Astrocyte of the cerebellum (primary cell): ENCODE measurements around the gene SLC1A5.

Source experiments
- DNase-seq: peaks from one replicate; pipeline ENCODE4 v3.0.0-alpha.2; 2011; ENCODE audit warnings: low read depth
- H3K4me3 ChIP-seq: 2 replicates; pipeline ENCODE4 v1.5.1; 2011; ENCODE audit warnings: mild to moderate bottlenecking, low read depth, low read length, moderate library complexity
- CTCF ChIP-seq: IDR thresholded peaks from 2 replicates; pipeline ENCODE4 v1.5.1; 2012; ENCODE audit warnings: low read length, low read depth, moderate library complexity, mild to moderate bottlenecking; ENCODE audit errors: missing control alignments
- in situ Hi-C: cut with HindIII; loops from 2 replicates; pipeline ENCODE4 v1.10.0; 2017; ENCODE audit warnings: low sequenced_read_pairs

The SLC1A5 gene

GRCh38 chr19:46755077-46755852, 33.1 kb downstream of the SLC1A5 start:
- TF ChIP-seq CTCF, result no peak
- no peak overlapping the region for H3K4me3 ChIP-seq
- in situ Hi-C loops, result loop anchor here (5.0 kb wide), 1 partner anchor 52 kb away; no protein-coding TSS in a partner anchor
- DNase-seq, result no peak

- no peak overlapping the region for H3K4me3 ChIP-seq
- in situ Hi-C loops, result no loop called here
- no peak for DNase-seq
- peak; percentile 47 for TF ChIP-seq CTCF
These were observed 34.8 kb downstream of the SLC1A5 start for GRCh38 chr19:46753420-46754155.

GRCh38 chr19:46748325-46749109, 39.9 kb downstream of the SLC1A5 start:
- DNase-seq, result no peak
- no peak overlapping the region for H3K4me3 ChIP-seq
- in situ Hi-C loops, result loop anchor here (5.0 to 10.0 kb wide), 2 partner anchors 76 to 99 kb away; no protein-coding TSS in a partner anchor
- TF ChIP-seq CTCF, result peak; percentile 85

- no peak for DNase-seq
- H3K4me3 ChIP-seq, result peak within 1 kb of the TSS; percentile 76
- TF ChIP-seq CTCF, result no peak
- in situ Hi-C loops, result loop anchor here (5.0 to 10.0 kb wide), 2 partner anchors 78 to 101 kb away; no protein-coding TSS in a partner anchor
These were observed 41.9 kb downstream of the SLC1A5 start, which contains the start of gene STRN4 for GRCh38 chr19:46746281-46747057. STRN4 (minus strand) TSS chr19:46746450; CDS start chr19:46746430, 20 bp downstream.

- in situ Hi-C loops, result loop anchor here (5.0 to 10.0 kb wide), 2 partner anchors 79 to 102 kb away; no protein-coding TSS in a partner anchor
- DNase-seq, result no peak
- no peak for TF ChIP-seq CTCF
- peak within 1 kb of the TSS; percentile 76 for H3K4me3 ChIP-seq
These were observed 42.7 kb downstream of the SLC1A5 start, which contains the start of gene FKRP for GRCh38 chr19:46745521-46746280. FKRP (plus strand) TSS chr19:46746057; CDS start chr19:46755451, 9,394 bp downstream.
